ENCODE results near the gene ZBTB45.

The ZBTB45 gene

GRCh38 chr19:58468216-58468839 is 51.3 kb downstream of the ZBTB45 start:
- DNase-seq (ENCODE audit: low spot score in 2 of 2) (no peak), ATAC-seq (no peak)
- peaks cover 24% of the 10 kb centered on the region for H3K4me1 Mint-ChIP-seq
- no peaks in the 10 kb centered on the region for H3K9me3 Mint-ChIP-seq
- peak overlapping the region; percentile 87 for H3K4me3 Mint-ChIP-seq
- H3K36me3 Mint-ChIP-seq, result peaks cover 40% of the 10 kb centered on the region
- peak overlapping the region; percentile 76 for H3K27ac Mint-ChIP-seq

GRCh38 chr19:58466760-58467589 is 52.6 kb downstream of the ZBTB45 start, which contains the start of gene ZNF324:
Gene ZNF324 (plus strand): TSS chr19:58467080. CDS start chr19:58469186, 2,106 bp downstream.
- peak; percentile 90 to 98 for DNase-seq (ENCODE audit: low spot score in 2 of 2)
- Mint-ChIP-seq H3K27ac (peak within 1 kb of the TSS; percentile 83), H3K4me3 (peak within 1 kb of the TSS; percentile 87), H3K4me1 (peaks cover 24% of the 10 kb centered on the region), H3K9me3 (no peaks in the 10 kb centered on the region), H3K36me3 (peaks cover 26% of the 10 kb centered on the region)
- ATAC-seq, result peak; percentile 97

- no peaks in the 10 kb centered on the region for H3K9me3 Mint-ChIP-seq
- H3K27ac Mint-ChIP-seq, result peak overlapping the region; percentile 83
- peak; percentile 9 for ATAC-seq
- H3K36me3 Mint-ChIP-seq, result peaks cover 21% of the 10 kb centered on the region
- H3K4me3 Mint-ChIP-seq, result peak overlapping the region; percentile 87
- no peak for DNase-seq (ENCODE audit: low spot score in 2 of 2)
- H3K4me1 Mint-ChIP-seq, result peaks cover 24% of the 10 kb centered on the region
Measured at GRCh38 chr19:58466089-58466759, 53.4 kb downstream of the ZBTB45 start.
